Measurements from ENCODE around the gene GRK5. TPM values are rescaled to one million over a fixed set of nuclear protein-coding genes. Genes with fewer than 3 reads are reported as not detected.

Gene GRK5
- polyA plus RNA-seq, 1 experiment = 20.8 TPM

GRCh38 chr10:119494236-119495020, 287.1 kb downstream of the GRK5 start:
- no peak for DNase-seq (ENCODE audit: low read depth)
- no peak for TF ChIP-seq CTCF (IDR thresholded peaks at IDR 0.05; ENCODE audit: insufficient read depth, low read depth, low read length)
- POLR2A ChIA-PET = no interaction called here
- H3K4me3 ChIP-seq (ENCODE audit: low read depth, low read length) = no peak overlapping the region
- no peaks in the 10 kb centered on the region for H3K27me3 ChIP-seq (ENCODE audit: control insufficient read depth, insufficient read depth, low read length)
- CTCF ChIA-PET = interaction anchor here (0.6 to 2.6 kb wide), 7 partner anchors 9 to 404 kb away, joined by 3 to 12 read pairs (median 4); no protein-coding TSS in a partner anchor
- peaks cover 2% of the 10 kb centered on the region; the same call in 1 of the 2 replicates for H3K36me3 ChIP-seq (ENCODE audit: control insufficient read depth, insufficient read depth, low read length)

GRCh38 chr10:119495021-119495505, 287.7 kb downstream of the GRK5 start:
- ChIA-PET POLR2A (no interaction called here), CTCF (interaction anchor here (0.9 to 1.5 kb wide), 3 partner anchors 16 to 291 kb away, joined by 4 to 5 read pairs (median 4); no protein-coding TSS in a partner anchor)
- Histone ChIP-seq H3K27me3 (ENCODE audit: control insufficient read depth, insufficient read depth, low read length) (no peaks in the 10 kb centered on the region), H3K4me3 (ENCODE audit: low read depth, low read length) (no peak overlapping the region), H3K36me3 (ENCODE audit: control insufficient read depth, insufficient read depth, low read length) (peaks cover 2% of the 10 kb centered on the region)
- TF ChIP-seq CTCF (IDR thresholded peaks at IDR 0.05; ENCODE audit: insufficient read depth, low read depth, low read length) = no peak
- no peak for DNase-seq (ENCODE audit: low read depth)

- ChIA-PET CTCF (interaction anchor here (1.5 kb wide), 1 partner anchor 16 kb away, joined by 5 read pairs; no protein-coding TSS in a partner anchor), POLR2A (no interaction called here)
- DNase-seq (ENCODE audit: low read depth) = no peak
- Histone ChIP-seq H3K36me3 (ENCODE audit: control insufficient read depth, insufficient read depth, low read length) (peaks cover 2% of the 10 kb centered on the region), H3K27me3 (ENCODE audit: control insufficient read depth, insufficient read depth, low read length) (no peaks in the 10 kb centered on the region), H3K4me3 (ENCODE audit: low read depth, low read length) (no peak overlapping the region)
- TF ChIP-seq CTCF (IDR thresholded peaks at IDR 0.05; ENCODE audit: insufficient read depth, low read depth, low read length) = no peak
Measured at GRCh38 chr10:119495545-119495944, 288.2 kb downstream of the GRK5 start.

GRCh38 chr10:119496273-119496672, 288.9 kb downstream of the GRK5 start:
- TF ChIP-seq CTCF (IDR thresholded peaks at IDR 0.05; ENCODE audit: insufficient read depth, low read depth, low read length) = no peak
- no peak for DNase-seq (ENCODE audit: low read depth)
- Histone ChIP-seq H3K27me3 (ENCODE audit: control insufficient read depth, insufficient read depth, low read length) (no peaks in the 10 kb centered on the region), H3K36me3 (ENCODE audit: control insufficient read depth, insufficient read depth, low read length) (peaks cover 2% of the 10 kb centered on the region), H3K4me3 (ENCODE audit: low read depth, low read length) (no peak overlapping the region)
- CTCF ChIA-PET = no interaction called here
- POLR2A ChIA-PET = no interaction called here

- TF ChIP-seq CTCF (IDR thresholded peaks at IDR 0.05; ENCODE audit: insufficient read depth, low read depth, low read length) = no peak
- DNase-seq (ENCODE audit: low read depth) = no peak
- POLR2A ChIA-PET = no interaction called here
- Histone ChIP-seq H3K27me3 (ENCODE audit: control insufficient read depth, insufficient read depth, low read length) (no peaks in the 10 kb centered on the region), H3K36me3 (ENCODE audit: control insufficient read depth, insufficient read depth, low read length) (peaks cover 2% of the 10 kb centered on the region), H3K4me3 (ENCODE audit: low read depth, low read length) (no peak overlapping the region)
- CTCF ChIA-PET = no interaction called here
Measured at GRCh38 chr10:119497243-119497642, 289.9 kb downstream of the GRK5 start.

Measured in BJ (cell line).